ENCODE measurements around the gene CARMIL1. TPM values are rescaled to one million over a fixed set of nuclear protein-coding genes. Genes with fewer than 3 reads are reported as not detected.
A peak's percentile ranks its signal among the peaks of the same experiment; 100 is the strongest.

The CARMIL1 gene
- total RNA-seq, 1 donor from 2014 or later, result 19.1 TPM

DNA sequence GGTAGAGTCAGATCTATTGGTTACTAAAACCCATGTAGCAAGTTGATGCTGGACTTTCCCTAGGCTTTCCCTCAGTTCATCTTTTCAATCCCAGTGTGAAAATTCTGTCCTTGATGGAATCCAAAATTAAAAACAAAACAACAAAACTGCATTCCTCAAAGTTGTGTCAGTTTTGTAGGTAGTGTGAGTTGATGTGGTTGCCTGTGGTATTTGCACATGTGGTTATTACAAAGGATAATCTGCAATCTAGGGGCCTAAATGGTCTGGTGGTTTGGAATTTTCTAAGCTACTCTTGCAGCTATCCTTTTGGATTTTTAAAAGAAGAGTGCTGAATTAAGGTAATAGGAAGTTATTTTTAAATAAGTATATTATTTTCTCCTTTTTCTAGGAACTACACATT lies 240.7 kb downstream of the CARMIL1 start:
- H3K27me3 ChIP-seq (ENCODE audit: insufficient read depth, low read length), result no peaks in the 10 kb centered on the region
- no peaks in the 10 kb centered on the region for H3K9me3 Mint-ChIP-seq (ENCODE audit: unreplicated experiment)
- no peak overlapping the region for H3K27ac Mint-ChIP-seq (ENCODE audit: unreplicated experiment)
- H3K27me3 Mint-ChIP-seq (ENCODE audit: low read depth, unreplicated experiment), result no peaks in the 10 kb centered on the region
- no peak overlapping the region for H3K4me2 ChIP-seq (ENCODE audit: low read length)
- H3K79me2 ChIP-seq (ENCODE audit: insufficient read depth, low read length), result no peaks in the 10 kb centered on the region
- peaks cover 11% of the 10 kb centered on the region for H3K36me3 Mint-ChIP-seq (ENCODE audit: low read depth, unreplicated experiment)
- DNase-seq (ENCODE audit: low read depth) (peak; percentile 25), FAIRE-seq (no peak)
- no peak overlapping the region for H3K4me3 Mint-ChIP-seq (ENCODE audit: unreplicated experiment)
- no peak overlapping the region for H3K27ac ChIP-seq (ENCODE audit: low read depth, low read length)
- H3K4me1 Mint-ChIP-seq (ENCODE audit: low read depth, unreplicated experiment), result peaks cover 8% of the 10 kb centered on the region
- H3K9me3 ChIP-seq (ENCODE audit: insufficient read depth, low read depth, low read length), result no peaks in the 10 kb centered on the region
- TF ChIP-seq EZH2 (IDR thresholded peaks at IDR 0.05; ENCODE audit: insufficient read depth, low read length), result no peak
- H3K4me3 ChIP-seq (ENCODE audit: insufficient read depth, low read depth, low read length), result no peak overlapping the region
- no peaks in the 10 kb centered on the region for H3K36me3 ChIP-seq (ENCODE audit: insufficient read depth, low read length)
- no peak overlapping the region for H3K9ac ChIP-seq (ENCODE audit: low read length)
- no peaks in the 10 kb centered on the region for H4K20me1 ChIP-seq (ENCODE audit: insufficient read depth, low read length)
- H2AFZ ChIP-seq (ENCODE audit: low read depth, low read length), result no peak overlapping the region
- H3K4me1 ChIP-seq (ENCODE audit: insufficient read depth, low read length), result no peaks in the 10 kb centered on the region

DNA sequence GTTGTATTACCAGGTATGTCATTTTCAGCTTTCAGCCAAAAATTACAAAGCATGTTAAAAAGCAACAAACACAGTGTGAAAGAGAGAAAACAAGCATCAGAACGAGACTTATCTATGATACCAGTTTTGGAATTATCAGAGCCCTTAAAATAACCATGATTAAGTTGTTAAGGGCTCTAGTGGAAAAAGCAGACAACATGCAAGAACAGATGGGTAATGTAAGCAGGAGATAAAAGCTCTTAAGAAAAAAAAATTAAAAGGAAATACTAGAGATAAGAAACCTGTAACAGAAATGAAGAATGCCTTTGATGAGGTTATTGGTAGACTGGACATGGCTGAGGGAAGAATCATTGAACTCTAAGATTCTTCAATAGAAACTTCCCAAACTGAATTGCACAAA lies 245.4 kb downstream of the CARMIL1 start:
- no peaks in the 10 kb centered on the region for H3K27me3 Mint-ChIP-seq (ENCODE audit: low read depth, unreplicated experiment)
- no peak for FAIRE-seq
- Histone ChIP-seq H3K4me2 (ENCODE audit: low read length) (no peak overlapping the region), H3K79me2 (ENCODE audit: insufficient read depth, low read length) (no peaks in the 10 kb centered on the region), H3K4me1 (ENCODE audit: insufficient read depth, low read length) (no peaks in the 10 kb centered on the region), H3K9ac (ENCODE audit: low read length) (no peak overlapping the region), H3K4me3 (ENCODE audit: insufficient read depth, low read depth, low read length) (no peak overlapping the region), H4K20me1 (ENCODE audit: insufficient read depth, low read length) (no peaks in the 10 kb centered on the region), H3K36me3 (ENCODE audit: insufficient read depth, low read length) (no peaks in the 10 kb centered on the region), H2AFZ (ENCODE audit: low read depth, low read length) (no peak overlapping the region), H3K27me3 (ENCODE audit: insufficient read depth, low read length) (no peaks in the 10 kb centered on the region), H3K9me3 (ENCODE audit: insufficient read depth, low read depth, low read length) (no peaks in the 10 kb centered on the region), H3K27ac (ENCODE audit: low read depth, low read length) (no peak overlapping the region)
- peaks cover 11% of the 10 kb centered on the region for H3K4me1 Mint-ChIP-seq (ENCODE audit: low read depth, unreplicated experiment)
- H3K36me3 Mint-ChIP-seq (ENCODE audit: low read depth, unreplicated experiment), result peaks cover 5% of the 10 kb centered on the region
- no peaks in the 10 kb centered on the region for H3K9me3 Mint-ChIP-seq (ENCODE audit: unreplicated experiment)
- H3K27ac Mint-ChIP-seq (ENCODE audit: unreplicated experiment), result no peak overlapping the region
- no peak for TF ChIP-seq EZH2 (IDR thresholded peaks at IDR 0.05; ENCODE audit: insufficient read depth, low read length)
- TF ChIP-seq, protein P1, sequence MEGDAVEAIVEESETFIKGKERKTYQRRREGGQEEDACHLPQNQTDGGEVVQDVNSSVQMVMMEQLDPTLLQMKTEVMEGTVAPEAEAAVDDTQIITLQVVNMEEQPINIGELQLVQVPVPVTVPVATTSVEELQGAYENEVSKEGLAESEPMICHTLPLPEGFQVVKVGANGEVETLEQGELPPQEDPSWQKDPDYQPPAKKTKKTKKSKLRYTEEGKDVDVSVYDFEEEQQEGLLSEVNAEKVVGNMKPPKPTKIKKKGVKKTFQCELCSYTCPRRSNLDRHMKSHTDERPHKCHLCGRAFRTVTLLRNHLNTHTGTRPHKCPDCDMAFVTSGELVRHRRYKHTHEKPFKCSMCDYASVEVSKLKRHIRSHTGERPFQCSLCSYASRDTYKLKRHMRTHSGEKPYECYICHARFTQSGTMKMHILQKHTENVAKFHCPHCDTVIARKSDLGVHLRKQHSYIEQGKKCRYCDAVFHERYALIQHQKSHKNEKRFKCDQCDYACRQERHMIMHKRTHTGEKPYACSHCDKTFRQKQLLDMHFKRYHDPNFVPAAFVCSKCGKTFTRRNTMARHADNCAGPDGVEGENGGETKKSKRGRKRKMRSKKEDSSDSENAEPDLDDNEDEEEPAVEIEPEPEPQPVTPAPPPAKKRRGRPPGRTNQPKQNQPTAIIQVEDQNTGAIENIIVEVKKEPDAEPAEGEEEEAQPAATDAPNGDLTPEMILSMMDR (IDR thresholded peaks at IDR 0.05; ENCODE audit: insufficient read depth, low read depth, low read length), result no peak
- no peak overlapping the region for H3K4me3 Mint-ChIP-seq (ENCODE audit: unreplicated experiment)
- DNase-seq (ENCODE audit: low read depth), result no peak

DNA sequence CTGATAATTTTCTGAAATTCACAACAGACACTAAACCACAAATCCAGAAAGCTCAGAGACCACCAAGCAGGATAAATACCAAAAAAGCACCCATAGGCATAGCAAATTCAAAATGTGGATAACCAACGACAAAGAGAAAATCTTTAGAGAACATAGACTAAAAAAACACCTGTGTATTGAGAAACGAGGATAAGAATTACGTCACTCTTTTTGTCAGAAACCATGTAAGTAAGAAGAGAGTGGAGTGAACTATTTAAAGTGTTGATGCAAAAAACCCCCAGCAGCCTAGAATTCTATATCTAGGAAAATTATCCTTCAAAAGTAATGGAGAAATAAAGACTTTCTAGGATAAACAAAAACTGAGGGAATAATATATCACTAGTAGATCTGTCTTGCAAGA lies 245.9 kb downstream of the CARMIL1 start:
- no peaks in the 10 kb centered on the region for H3K27me3 ChIP-seq (ENCODE audit: insufficient read depth, low read length)
- no peak overlapping the region for H3K27ac Mint-ChIP-seq (ENCODE audit: unreplicated experiment)
- no peak for TF ChIP-seq EZH2 (IDR thresholded peaks at IDR 0.05; ENCODE audit: insufficient read depth, low read length)
- TF ChIP-seq, protein P1 (IDR thresholded peaks at IDR 0.05; ENCODE audit: insufficient read depth, low read depth, low read length), result no peak
- no peaks in the 10 kb centered on the region for H3K9me3 ChIP-seq (ENCODE audit: insufficient read depth, low read depth, low read length)
- H3K4me3 Mint-ChIP-seq (ENCODE audit: unreplicated experiment), result no peak overlapping the region
- H3K4me1 Mint-ChIP-seq (ENCODE audit: low read depth, unreplicated experiment), result peaks cover 8% of the 10 kb centered on the region
- no peak overlapping the region for H3K27ac ChIP-seq (ENCODE audit: low read depth, low read length)
- no peaks in the 10 kb centered on the region for H4K20me1 ChIP-seq (ENCODE audit: insufficient read depth, low read length)
- H3K79me2 ChIP-seq (ENCODE audit: insufficient read depth, low read length), result no peaks in the 10 kb centered on the region
- H3K27me3 Mint-ChIP-seq (ENCODE audit: low read depth, unreplicated experiment), result no peaks in the 10 kb centered on the region
- no peaks in the 10 kb centered on the region for H3K36me3 ChIP-seq (ENCODE audit: insufficient read depth, low read length)
- no peak overlapping the region for H3K4me3 ChIP-seq (ENCODE audit: insufficient read depth, low read depth, low read length)
- H3K4me2 ChIP-seq (ENCODE audit: low read length), result no peak overlapping the region
- no peak overlapping the region for H3K9ac ChIP-seq (ENCODE audit: low read length)
- DNase-seq (ENCODE audit: low read depth) (no peak), FAIRE-seq (no peak)
- H3K4me1 ChIP-seq (ENCODE audit: insufficient read depth, low read length), result no peaks in the 10 kb centered on the region
- no peak overlapping the region for H2AFZ ChIP-seq (ENCODE audit: low read depth, low read length)
- no peaks in the 10 kb centered on the region for H3K9me3 Mint-ChIP-seq (ENCODE audit: unreplicated experiment)
- H3K36me3 Mint-ChIP-seq (ENCODE audit: low read depth, unreplicated experiment), result peaks cover 5% of the 10 kb centered on the region

Data from astrocyte (in vitro differentiated cells and primary cell).